ENCODE measurements around the gene PILRA.
"Not testable (repeated sequence)": the region's sequence is repeated elsewhere in the genome, so short reads cannot be mapped to it uniquely, and the experiment has no call there.

The PILRA gene

DNA sequence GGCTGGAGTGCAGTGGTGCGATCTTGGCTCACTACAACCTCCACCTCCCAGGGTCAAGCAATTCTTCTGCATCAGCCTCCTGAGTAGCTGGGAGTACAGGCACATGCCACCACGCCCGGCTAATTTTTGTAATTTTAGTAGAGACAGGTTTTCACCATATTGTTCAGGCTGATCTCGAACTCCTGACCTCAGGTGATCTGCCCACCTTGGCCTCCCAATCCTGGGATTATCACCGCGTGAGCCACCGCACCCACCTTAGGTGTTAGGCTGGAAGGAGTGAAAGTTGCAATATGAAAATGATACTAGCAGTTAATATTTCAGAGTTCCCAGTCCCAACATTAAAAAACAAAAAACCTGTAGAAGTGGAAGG, 7.3 kb upstream of the PILRA start:
- ChIA-PET CTCF (interaction anchor here (1.0 to 1.8 kb wide), 3 partner anchors 8 to 42 kb away, joined by 3 to 6 read pairs (median 3); no protein-coding TSS in a partner anchor), POLR2A (interaction anchor here (0.6 kb wide), 1 partner anchor 62 kb away, joined by 3 read pairs; the partner anchor contains the start of gene ZCWPW1)
- Histone ChIP-seq H3K27ac (ENCODE audit: insufficient read depth in 1 of 2, low read depth in 1 of 2, low read length in 2 of 2, poor library complexity in 1 of 2, severe bottlenecking in 2 of 2) (peak overlapping the region in 1 of 2 experiments; percentile 39), H3K36me3 (ENCODE audit: control insufficient read depth in 4 of 4, insufficient read depth in 4 of 4, low read length in 3 of 4) (peaks cover 7 to 42% (median 26%) of the 10 kb centered on the region in 4 experiments), H3K4me1 (ENCODE audit: control extremely low read depth in 1 of 4, control insufficient read depth in 4 of 4, insufficient read depth in 4 of 4, low read length in 3 of 4) (peaks cover 7 to 58% (median 39%) of the 10 kb centered on the region in 4 experiments)
- not testable (repeated sequence) for H3K27me3 ChIP-seq (replicated peaks in 2 of 5; ENCODE audit: control insufficient read depth in 4 of 5, insufficient read depth in 5 of 5, low read length in 4 of 5); DNase-seq; H3K4me3 ChIP-seq (ENCODE audit: control insufficient read depth in 1 of 7, extremely low read depth in 1 of 7, insufficient read depth in 4 of 7, low read depth in 2 of 7, low read length in 6 of 7); H3K9me3 ChIP-seq (ENCODE audit: control extremely low read depth in 1 of 5, control insufficient read depth in 4 of 5, insufficient read depth in 2 of 5, low read depth in 1 of 5, low read length in 4 of 5)
- 87% methylated on average over 3 of the region's 7 CpGs for WGBS (ENCODE audit: insufficient coverage)

- H3K36me3 ChIP-seq (ENCODE audit: control insufficient read depth in 4 of 4, insufficient read depth in 4 of 4, low read length in 3 of 4), result peaks cover 7 to 36% (median 22%) of the 10 kb centered on the region in 4 experiments
- CTCF ChIA-PET, result no interaction called here
- 69% methylated on average over 15 of the region's 16 CpGs for WGBS (ENCODE audit: insufficient coverage)
- H3K4me3 ChIP-seq (ENCODE audit: control insufficient read depth in 1 of 7, extremely low read depth in 1 of 7, insufficient read depth in 4 of 7, low read depth in 2 of 7, low read length in 6 of 7), result no peak overlapping the region
- H3K27me3 ChIP-seq (replicated peaks in 2 of 5; ENCODE audit: control insufficient read depth in 4 of 5, insufficient read depth in 5 of 5, low read length in 4 of 5), result no peaks in the 10 kb centered on the region
- peak in 2 of 3 donors; percentile 31 to 48 for DNase-seq
- POLR2A ChIA-PET, result interaction anchor here (0.6 kb wide), 1 partner anchor 62 kb away, joined by 3 read pairs; the partner anchor contains the start of gene ZCWPW1
- no peaks in the 10 kb centered on the region for H3K9me3 ChIP-seq (ENCODE audit: control extremely low read depth in 1 of 5, control insufficient read depth in 4 of 5, insufficient read depth in 2 of 5, low read depth in 1 of 5, low read length in 4 of 5)
- H3K4me1 ChIP-seq (ENCODE audit: control extremely low read depth in 1 of 4, control insufficient read depth in 4 of 4, insufficient read depth in 4 of 4, low read length in 3 of 4), result peaks cover 7 to 65% (median 43%) of the 10 kb centered on the region in 4 experiments
- H3K27ac ChIP-seq (ENCODE audit: insufficient read depth in 1 of 2, low read depth in 1 of 2, low read length in 2 of 2, poor library complexity in 1 of 2, severe bottlenecking in 2 of 2), result peak overlapping the region in 1 of 2 experiments; percentile 39
These were observed 6.7 kb upstream of the PILRA start for GRCh38 chr7:100366411-100367250.

DNA sequence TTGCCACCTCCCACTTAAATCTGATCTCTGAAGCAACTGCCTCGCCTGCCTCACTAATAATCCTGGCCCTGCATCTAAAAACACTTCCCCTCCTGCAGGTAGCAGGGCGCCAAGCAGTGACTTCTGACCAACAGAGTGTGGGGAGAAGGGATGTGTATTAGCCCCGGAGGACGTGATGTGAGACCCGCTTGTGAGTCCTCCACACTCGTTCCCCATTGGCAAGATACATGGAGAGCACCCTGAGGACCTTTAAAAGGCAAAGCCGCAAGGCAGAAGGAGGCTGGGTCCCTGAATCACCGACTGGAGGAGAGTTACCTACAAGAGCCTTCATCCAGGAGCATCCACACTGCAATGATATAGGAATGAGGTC, 6.1 kb upstream of the PILRA start:
- H3K4me1 ChIP-seq (ENCODE audit: control extremely low read depth in 1 of 4, control insufficient read depth in 4 of 4, insufficient read depth in 4 of 4, low read length in 3 of 4), result peaks cover 7 to 71% (median 49%) of the 10 kb centered on the region in 4 experiments
- CTCF ChIA-PET, result no interaction called here
- no peak overlapping the region for H3K4me3 ChIP-seq (ENCODE audit: control insufficient read depth in 1 of 7, extremely low read depth in 1 of 7, insufficient read depth in 4 of 7, low read depth in 2 of 7, low read length in 6 of 7)
- no peaks in the 10 kb centered on the region for H3K9me3 ChIP-seq (ENCODE audit: control extremely low read depth in 1 of 5, control insufficient read depth in 4 of 5, insufficient read depth in 2 of 5, low read depth in 1 of 5, low read length in 4 of 5)
- POLR2A ChIA-PET, result no interaction called here
- H3K27me3 ChIP-seq (replicated peaks in 2 of 5; ENCODE audit: control insufficient read depth in 4 of 5, insufficient read depth in 5 of 5, low read length in 4 of 5), result no peaks in the 10 kb centered on the region
- H3K36me3 ChIP-seq (ENCODE audit: control insufficient read depth in 4 of 4, insufficient read depth in 4 of 4, low read length in 3 of 4), result peaks cover 2 to 30% (median 17%) of the 10 kb centered on the region in 4 experiments
- DNase-seq, result no peak
- 94% methylated on average over 6 of the region's 8 CpGs for WGBS (ENCODE audit: insufficient coverage)
- no peak overlapping the region for H3K27ac ChIP-seq (ENCODE audit: insufficient read depth in 1 of 2, low read depth in 1 of 2, low read length in 2 of 2, poor library complexity in 1 of 2, severe bottlenecking in 2 of 2)

DNA sequence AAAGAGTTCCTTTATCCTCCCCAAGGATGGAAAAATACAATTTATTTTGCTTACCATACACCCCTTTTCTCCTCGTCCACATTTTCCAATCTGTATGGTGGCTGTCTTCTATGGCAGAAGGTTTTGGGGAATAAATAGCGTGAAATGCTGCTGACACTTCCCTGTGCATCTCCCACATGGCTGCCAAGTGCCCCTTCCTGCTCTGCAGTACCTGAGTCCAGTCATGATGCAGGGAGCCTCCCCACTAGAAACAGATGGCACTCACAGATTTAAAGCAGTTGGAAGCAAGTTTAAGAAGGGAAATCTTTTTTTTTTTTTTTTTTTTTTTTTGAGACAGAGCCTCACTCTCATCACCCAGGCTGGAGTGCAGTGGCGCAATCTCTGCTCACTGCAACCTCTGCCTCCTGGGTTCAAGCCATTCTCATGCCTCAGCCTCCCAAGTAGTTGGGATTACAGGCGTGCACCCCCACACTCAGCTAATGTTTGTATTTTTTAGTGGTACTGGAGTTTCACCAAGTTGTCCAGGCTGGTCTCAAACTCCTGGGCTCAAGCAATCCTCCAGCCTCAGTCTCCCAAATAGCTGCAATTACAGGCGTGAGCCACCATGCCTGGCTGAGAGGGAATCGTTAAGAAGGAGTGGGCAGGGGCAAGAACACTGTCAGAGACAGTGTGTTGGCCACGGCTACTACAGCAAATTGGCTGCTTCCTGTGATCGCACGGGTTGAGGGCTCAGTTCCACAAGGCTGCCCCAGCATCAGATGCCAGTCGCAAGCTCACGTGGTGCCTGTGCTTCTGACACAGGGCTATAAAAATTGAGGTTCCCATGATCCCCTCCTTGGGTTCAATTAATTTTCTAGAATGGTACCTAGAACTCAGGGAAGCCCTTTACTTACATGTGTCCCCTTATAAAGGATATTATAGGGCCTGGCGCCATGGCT, 5.3 kb upstream of the PILRA start:
- no peak overlapping the region for H3K4me3 ChIP-seq (ENCODE audit: control insufficient read depth in 1 of 7, extremely low read depth in 1 of 7, insufficient read depth in 4 of 7, low read depth in 2 of 7, low read length in 6 of 7)
- H3K27ac ChIP-seq (ENCODE audit: insufficient read depth in 1 of 2, low read depth in 1 of 2, low read length in 2 of 2, poor library complexity in 1 of 2, severe bottlenecking in 2 of 2), result peak overlapping the region in 1 of 2 experiments; percentile 77
- DNase-seq, result peak in 2 of 3 donors; percentile 40 to 57
- H3K9me3 ChIP-seq (ENCODE audit: control extremely low read depth in 1 of 5, control insufficient read depth in 4 of 5, insufficient read depth in 2 of 5, low read depth in 1 of 5, low read length in 4 of 5), result no peaks in the 10 kb centered on the region
- ChIA-PET CTCF (interaction anchor here (1.1 to 2.4 kb wide), 5 partner anchors 8 to 39 kb away, joined by 3 to 13 read pairs (median 7); no protein-coding TSS in a partner anchor), POLR2A (no interaction called here)
- 48% methylated on average over 7 of the region's 12 CpGs for WGBS (ENCODE audit: insufficient coverage)
- peaks cover 7 to 78% (median 56%) of the 10 kb centered on the region in 4 experiments for H3K4me1 ChIP-seq (ENCODE audit: control extremely low read depth in 1 of 4, control insufficient read depth in 4 of 4, insufficient read depth in 4 of 4, low read length in 3 of 4)
- no peaks in the 10 kb centered on the region for H3K27me3 ChIP-seq (replicated peaks in 2 of 5; ENCODE audit: control insufficient read depth in 4 of 5, insufficient read depth in 5 of 5, low read length in 4 of 5)
- H3K36me3 ChIP-seq (ENCODE audit: control insufficient read depth in 4 of 4, insufficient read depth in 4 of 4, low read length in 3 of 4), result peaks cover 0 to 24% (median 13%) of the 10 kb centered on the region in 4 experiments

DNA sequence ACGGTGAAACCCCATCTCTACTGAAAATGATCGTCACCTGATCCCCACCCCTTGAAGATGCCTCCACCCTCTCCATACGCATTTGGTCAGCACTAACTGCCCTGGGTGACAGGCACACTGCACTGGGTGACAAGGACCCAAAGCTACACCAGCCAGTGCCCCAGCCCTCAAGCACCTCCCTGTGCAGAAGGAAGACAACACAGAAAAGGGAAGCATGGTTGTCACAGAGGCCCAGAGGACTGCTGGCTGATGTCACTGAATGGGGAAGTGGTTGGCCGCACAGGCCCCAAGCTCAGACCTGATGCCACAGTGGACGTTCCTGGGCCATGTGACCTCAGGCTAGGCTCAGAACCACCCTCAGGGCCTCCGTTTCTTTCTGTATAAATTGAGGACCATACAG, 4.2 kb upstream of the PILRA start:
- 6% methylated on average over 3 of the region's 6 CpGs for WGBS (ENCODE audit: insufficient coverage)
- CTCF ChIA-PET, result interaction anchor here (0.8 to 2.4 kb wide), 7 partner anchors 9 to 87 kb away, joined by 3 to 13 read pairs (median 7); no protein-coding TSS in a partner anchor
- peaks cover 0 to 15% (median 7%) of the 10 kb centered on the region in 4 experiments for H3K36me3 ChIP-seq (ENCODE audit: control insufficient read depth in 4 of 4, insufficient read depth in 4 of 4, low read length in 3 of 4)
- H3K27ac ChIP-seq (ENCODE audit: insufficient read depth in 1 of 2, low read depth in 1 of 2, low read length in 2 of 2, poor library complexity in 1 of 2, severe bottlenecking in 2 of 2), result peak overlapping the region; percentile 70 to 77
- DNase-seq, result peak; percentile 93 to 98 (median 97)
- peak overlapping the region in 1 of 7 experiments; percentile 21 for H3K4me3 ChIP-seq (ENCODE audit: control insufficient read depth in 1 of 7, extremely low read depth in 1 of 7, insufficient read depth in 4 of 7, low read depth in 2 of 7, low read length in 6 of 7)
- peaks cover 7 to 89% (median 59%) of the 10 kb centered on the region in 4 experiments for H3K4me1 ChIP-seq (ENCODE audit: control extremely low read depth in 1 of 4, control insufficient read depth in 4 of 4, insufficient read depth in 4 of 4, low read length in 3 of 4)
- no peaks in the 10 kb centered on the region for H3K9me3 ChIP-seq (ENCODE audit: control extremely low read depth in 1 of 5, control insufficient read depth in 4 of 5, insufficient read depth in 2 of 5, low read depth in 1 of 5, low read length in 4 of 5)
- POLR2A ChIA-PET, result interaction anchor here (0.9 to 1.1 kb wide), 2 partner anchors 36 to 59 kb away, joined by 3 to 9 read pairs; partner anchors contain the start of gene ZCWPW1
- H3K27me3 ChIP-seq (replicated peaks in 2 of 5; ENCODE audit: control insufficient read depth in 4 of 5, insufficient read depth in 5 of 5, low read length in 4 of 5), result no peaks in the 10 kb centered on the region

- H3K9me3 ChIP-seq (ENCODE audit: control extremely low read depth in 1 of 5, control insufficient read depth in 4 of 5, insufficient read depth in 2 of 5, low read depth in 1 of 5, low read length in 4 of 5), result no peaks in the 10 kb centered on the region
- H3K4me1 ChIP-seq (ENCODE audit: control extremely low read depth in 1 of 4, control insufficient read depth in 4 of 4, insufficient read depth in 4 of 4, low read length in 3 of 4), result peaks cover 7 to 94% (median 59%) of the 10 kb centered on the region in 4 experiments
- WGBS (ENCODE audit: insufficient coverage), result 95% methylated on average over 4 of the region's 4 CpGs
- H3K27me3 ChIP-seq (replicated peaks in 2 of 5; ENCODE audit: control insufficient read depth in 4 of 5, insufficient read depth in 5 of 5, low read length in 4 of 5), result no peaks in the 10 kb centered on the region
- ChIA-PET POLR2A (no interaction called here), CTCF (no interaction called here)
- peaks cover 0 to 9% (median 4%) of the 10 kb centered on the region in 4 experiments for H3K36me3 ChIP-seq (ENCODE audit: control insufficient read depth in 4 of 4, insufficient read depth in 4 of 4, low read length in 3 of 4)
- no peak overlapping the region for H3K4me3 ChIP-seq (ENCODE audit: control insufficient read depth in 1 of 7, extremely low read depth in 1 of 7, insufficient read depth in 4 of 7, low read depth in 2 of 7, low read length in 6 of 7)
- H3K27ac ChIP-seq (ENCODE audit: insufficient read depth in 1 of 2, low read depth in 1 of 2, low read length in 2 of 2, poor library complexity in 1 of 2, severe bottlenecking in 2 of 2), result no peak overlapping the region
- DNase-seq, result no peak
These were observed 3.0 kb upstream of the PILRA start for GRCh38 chr7:100370303-100370702.
